ENCODE measurements around the gene PPM1L.

The PPM1L gene

GRCh38 chr3:160857476-160858119 is 101.6 kb downstream of the PPM1L start:
- no peak for DNase-seq

- no peak for DNase-seq
These were observed 104.3 kb downstream of the PPM1L start for GRCh38 chr3:160860346-160860745.

- no peak for DNase-seq
These were observed 113.8 kb downstream of the PPM1L start for GRCh38 chr3:160869825-160870224.

- no peak for DNase-seq
These were observed 114.3 kb downstream of the PPM1L start for GRCh38 chr3:160870327-160870726.

DNA sequence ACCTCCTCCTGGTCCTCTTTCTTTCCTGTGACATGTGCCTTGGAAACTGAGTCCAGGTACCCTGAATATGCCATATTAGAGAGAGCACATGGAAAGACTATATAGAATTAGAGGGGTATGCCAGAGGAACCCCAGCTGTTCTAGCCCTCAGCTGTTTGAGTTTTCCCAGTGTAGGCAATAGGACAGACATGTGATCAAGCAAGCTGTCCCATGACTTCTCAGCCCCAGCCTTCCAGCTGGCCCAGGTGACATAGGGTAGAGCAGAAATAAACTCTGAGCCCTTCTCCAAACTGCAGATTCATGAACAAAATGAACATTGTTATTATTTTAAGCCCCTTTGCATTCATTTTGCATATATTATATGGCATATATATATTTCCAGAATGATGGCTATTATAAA is 118.7 kb downstream of the PPM1L start:
- no peak for DNase-seq

- DNase-seq = no peak
These were observed 120.6 kb downstream of the PPM1L start for GRCh38 chr3:160876643-160877042.

DNA sequence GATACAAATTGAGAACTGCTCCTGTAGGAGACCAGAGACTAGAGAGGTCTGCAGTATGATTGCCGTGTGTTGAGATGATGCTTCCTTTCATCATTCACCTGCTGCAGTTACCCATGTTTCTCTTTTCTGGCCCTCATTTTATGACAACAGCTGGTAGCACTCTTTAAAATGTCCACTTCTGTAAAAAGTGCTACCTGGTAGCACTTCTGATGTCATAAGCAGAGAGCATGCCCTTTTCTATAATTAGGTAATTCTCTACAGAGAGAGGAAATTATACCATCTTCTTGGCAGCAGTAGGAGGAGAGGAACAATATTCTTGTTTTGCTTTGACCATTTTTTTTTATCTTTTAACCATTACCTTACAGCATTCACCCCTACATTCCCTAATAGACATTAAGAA is 123.8 kb downstream of the PPM1L start:
- no peak for DNase-seq

DNA sequence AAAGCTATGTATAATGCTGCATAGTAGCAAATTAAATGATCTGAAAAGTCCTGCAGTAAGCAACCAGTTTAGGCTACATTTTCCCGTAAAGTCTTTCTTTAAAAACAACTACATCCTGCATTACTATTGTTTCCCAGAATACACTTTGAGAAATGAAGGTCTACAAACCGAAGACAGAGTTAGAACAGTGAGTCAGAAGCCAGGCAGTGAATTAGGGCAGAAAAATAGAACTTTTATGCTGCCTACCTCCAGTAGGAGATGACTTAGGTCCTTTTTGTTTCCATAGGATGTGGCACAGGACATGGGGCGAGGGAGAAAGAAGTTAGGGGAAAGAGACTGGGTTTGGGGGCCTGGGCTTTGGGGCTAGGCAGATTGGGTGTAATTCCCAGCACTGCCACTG is 127.3 kb downstream of the PPM1L start:
- no peak for DNase-seq

GRCh38 chr3:160885791-160886286 is 129.8 kb downstream of the PPM1L start:
- DNase-seq = peak; percentile 66

DNA sequence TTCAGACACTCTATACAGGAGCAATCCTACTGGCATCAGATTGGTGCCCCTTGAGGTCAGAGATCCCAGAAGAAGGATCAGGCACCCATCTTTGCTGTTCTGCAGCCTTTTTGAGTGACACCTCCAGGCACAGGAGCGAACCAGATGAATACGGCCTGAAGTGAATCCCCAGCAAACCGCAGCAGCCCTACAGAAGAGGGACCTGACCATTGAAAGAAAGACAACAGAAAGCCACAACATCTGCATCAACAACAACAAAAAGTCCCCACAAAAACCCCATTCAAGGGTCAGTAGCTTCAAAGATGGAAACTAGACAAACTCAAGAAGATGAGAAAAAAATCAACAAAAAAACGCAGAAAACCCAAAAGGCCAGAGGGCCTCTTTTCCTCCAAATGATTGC is 130.4 kb downstream of the PPM1L start:
- no peak for DNase-seq

DNA sequence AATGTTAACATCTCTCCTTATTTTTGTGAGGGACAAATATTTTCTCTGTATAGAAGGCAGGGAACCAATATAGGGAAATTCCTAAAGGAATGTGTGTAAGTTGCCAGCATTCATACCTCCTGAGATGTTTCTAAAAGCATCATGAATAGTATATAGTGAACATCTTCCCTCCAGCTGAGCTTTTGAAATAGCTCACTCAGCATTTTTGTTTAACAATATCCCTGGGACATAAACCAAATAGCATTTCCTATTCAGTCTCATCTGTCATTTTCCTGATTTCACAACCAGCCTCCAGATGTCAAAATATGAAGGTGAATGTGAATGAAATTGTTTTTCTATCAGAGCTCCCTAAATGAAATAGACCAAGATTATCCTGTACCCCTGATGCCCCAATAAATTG is 137.2 kb downstream of the PPM1L start:
- no peak for DNase-seq

DNA sequence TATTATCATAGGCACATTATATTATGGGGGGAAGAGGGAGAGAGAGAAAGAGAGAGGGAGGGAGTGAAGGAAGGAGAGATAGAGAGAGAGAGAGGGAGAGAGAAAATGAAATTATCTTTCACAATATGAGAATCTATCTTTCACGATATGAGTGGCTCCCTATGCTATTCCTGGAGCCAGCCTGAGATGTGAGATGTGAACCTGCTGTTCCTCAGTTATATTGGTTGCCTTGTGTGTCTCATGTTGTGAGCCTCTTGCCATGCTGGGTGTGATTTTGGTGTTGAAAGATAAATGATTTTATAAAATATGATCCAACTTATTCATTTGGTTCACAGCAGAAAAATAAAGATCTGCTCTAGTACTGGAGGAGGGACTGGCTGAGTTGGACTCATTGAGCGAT is 148.7 kb downstream of the PPM1L start:
- DNase-seq = no peak

GRCh38 chr3:160906646-160907045 is 150.6 kb downstream of the PPM1L start:
- no peak for DNase-seq

- no peak for DNase-seq
These were observed 153.9 kb downstream of the PPM1L start for GRCh38 chr3:160909917-160910316.

DNA sequence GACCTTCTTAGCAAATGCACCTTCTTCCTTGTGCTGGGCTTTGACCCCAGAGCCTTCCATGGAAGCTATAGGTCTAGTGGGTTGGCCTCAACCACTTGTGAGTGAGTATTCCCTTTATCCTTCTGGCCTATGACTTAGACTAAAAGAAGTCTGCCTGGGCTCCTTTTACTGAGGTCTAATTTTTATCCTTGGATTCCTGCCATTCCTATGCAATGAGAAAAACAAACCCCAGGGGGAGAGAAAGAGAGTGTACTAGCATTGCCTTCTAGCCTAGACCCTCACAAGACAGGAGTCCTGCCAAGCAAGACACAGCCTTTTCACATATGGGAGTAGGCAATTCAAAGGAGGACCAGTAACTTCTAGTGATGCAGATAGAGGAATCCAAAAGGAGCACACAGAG is 155.4 kb downstream of the PPM1L start:
- no peak for DNase-seq

DNA sequence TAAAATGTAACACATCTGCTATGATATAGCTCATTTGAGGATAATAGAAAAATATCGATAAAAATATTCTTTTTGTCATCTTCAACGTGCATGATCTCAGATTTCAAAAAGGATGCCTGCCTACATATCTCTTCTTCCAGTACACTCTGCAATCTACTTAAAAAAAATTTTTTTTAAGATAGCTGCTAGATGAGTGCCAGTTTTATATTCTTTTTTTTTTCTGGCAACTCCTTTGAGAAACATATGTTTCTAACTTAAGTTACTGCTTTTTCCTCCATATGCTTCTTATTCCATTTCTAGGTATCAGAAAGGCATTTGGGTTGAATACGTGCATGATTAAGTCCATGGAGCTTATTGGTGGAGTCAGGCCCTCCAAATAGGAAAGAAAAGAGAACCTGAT is 160.4 kb downstream of the PPM1L start:
- no peak for DNase-seq

DNA sequence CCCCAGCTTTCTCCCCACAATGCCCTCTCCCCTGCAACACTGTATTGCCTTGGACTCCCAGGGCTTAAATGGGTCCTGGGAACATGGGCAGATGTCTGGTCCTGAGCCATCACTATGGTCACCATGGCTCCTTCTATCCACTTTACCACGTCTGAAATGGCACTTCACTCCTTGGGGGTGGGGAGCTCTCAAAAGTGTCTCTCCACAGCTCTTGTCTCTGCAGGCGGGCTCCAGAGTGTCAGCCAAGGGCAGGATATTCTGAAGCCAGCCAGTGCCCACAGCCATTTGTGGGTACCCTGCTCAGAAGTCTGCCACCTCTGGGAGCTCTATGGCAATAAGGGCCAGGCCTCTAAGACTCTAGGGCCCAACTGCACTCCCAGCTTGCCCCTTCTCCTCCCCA is 163.9 kb downstream of the PPM1L start:
- DNase-seq = no peak

DNA sequence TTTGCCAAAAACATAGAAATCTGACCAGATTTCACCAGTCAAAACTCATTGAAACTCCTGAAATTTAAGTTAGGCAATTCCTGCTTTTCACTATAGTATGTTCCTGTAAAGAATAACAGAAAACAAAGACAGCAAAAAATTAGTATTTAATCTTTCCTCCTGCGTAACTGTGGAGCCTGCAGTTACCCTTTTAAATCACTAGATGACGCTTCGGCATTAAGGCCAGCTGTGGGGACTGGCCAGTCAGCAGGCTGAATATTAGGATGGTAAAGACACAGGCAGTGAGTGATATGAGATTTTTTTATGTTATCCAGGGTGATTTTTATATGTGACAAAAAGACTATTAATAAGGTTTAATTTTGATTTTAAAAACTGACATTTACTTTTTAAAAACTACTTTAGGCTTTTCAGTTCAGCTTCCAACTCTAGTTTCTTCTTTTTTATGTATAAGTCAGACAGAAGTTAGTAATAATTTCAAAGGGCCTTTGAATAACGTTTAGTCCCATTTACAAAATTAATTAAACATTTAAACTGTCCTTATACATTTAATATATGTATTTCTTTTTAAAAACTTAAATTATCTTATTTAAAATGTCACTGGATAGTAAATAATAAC is 165.1 kb downstream of the PPM1L start:
- DNase-seq = no peak

- DNase-seq = no peak
These were observed 168.7 kb downstream of the PPM1L start for GRCh38 chr3:160924776-160925175.

GRCh38 chr3:160927620-160928019 is 171.6 kb downstream of the PPM1L start:
- no peak for DNase-seq

GRCh38 chr3:160928183-160928726 is 172.2 kb downstream of the PPM1L start:
- no peak for DNase-seq

GRCh38 chr3:160929595-160929994 is 173.6 kb downstream of the PPM1L start:
- DNase-seq = no peak

DNA sequence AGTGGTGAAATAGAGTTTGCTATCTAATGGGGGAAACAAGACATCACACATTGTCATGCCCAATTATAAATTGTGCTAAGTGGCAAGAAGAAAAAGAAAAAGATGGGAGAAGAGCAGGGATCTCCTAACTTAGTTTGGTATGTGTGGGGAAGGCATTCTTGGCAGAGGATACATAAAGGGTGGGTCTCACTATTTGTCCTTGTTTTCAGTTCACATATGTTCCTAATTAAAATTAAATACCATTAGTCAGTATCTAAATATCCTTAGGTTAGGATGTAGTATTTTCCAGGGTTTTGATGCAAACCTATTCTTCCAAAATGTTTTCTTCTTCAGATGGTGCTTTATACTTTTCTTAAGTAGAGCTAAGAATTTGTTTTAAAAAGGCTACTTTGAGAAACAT is 175.4 kb downstream of the PPM1L start:
- DNase-seq = no peak

DNA sequence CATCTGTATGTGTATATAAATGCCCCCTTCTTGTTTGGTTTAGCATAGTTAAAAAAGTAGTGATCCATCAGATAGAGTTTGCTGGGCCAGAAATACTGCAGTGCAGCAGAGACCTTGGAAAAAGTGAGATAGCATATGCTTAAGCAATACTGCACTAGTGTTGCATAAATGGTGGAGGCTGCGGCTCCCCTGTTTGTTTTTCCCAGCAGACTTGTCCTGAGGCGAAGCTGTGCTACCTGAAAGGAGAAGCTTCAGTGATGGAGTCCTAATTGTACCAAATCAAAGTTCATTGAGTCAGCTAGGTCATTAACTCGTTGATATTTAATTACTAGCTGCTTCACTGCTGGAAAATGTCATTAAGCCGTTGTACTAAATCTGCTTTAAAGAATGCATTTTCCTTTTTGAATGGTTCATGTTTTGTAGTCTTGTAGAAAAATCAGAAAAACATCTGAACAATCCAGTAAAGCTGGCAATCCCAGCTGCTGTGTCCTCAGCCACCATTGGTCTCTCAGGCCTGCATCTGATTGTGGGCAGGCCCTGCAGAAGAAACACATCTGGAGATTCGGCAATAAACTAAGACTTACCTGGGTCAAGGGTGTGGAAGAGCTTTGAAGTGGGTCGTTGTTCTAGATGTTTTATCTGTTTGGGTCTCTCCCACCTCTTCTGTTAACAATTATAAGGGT is 179.5 kb downstream of the PPM1L start:
- DNase-seq = no peak
